Measurements from ENCODE around the gene ZFP91. TPM values are rescaled to one million over a fixed set of nuclear protein-coding genes. Genes with fewer than 3 reads are reported as not detected.

Gene ZFP91
- polyA plus RNA-seq, 2 of the 4 experiments (the other 2 are of a cell fraction) = 48.5 to 66.9 TPM

DNA sequence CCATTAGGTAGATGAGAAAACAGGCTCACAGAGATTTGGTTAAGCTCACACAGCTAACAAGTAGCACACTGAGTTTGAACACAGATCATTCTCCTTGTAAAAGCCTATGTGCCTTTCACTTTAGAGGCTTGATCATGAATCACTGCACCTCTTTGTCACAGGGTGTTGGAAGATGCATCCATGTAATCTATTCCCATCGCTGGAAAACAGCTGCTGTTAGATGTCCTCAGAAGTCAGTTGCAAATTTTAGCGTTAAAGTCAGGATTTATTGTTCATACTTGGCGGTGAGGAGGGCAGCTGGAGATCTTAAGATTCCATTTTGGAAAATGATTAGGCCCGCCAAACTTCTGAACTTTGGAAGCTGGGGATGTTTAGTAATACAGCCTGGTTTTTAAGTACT, 46.2 kb downstream of the ZFP91 start:
- no peak overlapping the region for H3K4me2 ChIP-seq
- ChIA-PET CTCF (no interaction called here), POLR2A (no interaction called here)
- DNase-seq (ENCODE audit: low read depth in 1 of 2, low spot score in 1 of 2) (no peak), ATAC-seq (no peak), FAIRE-seq (no peak)
- peaks cover 12% of the 10 kb centered on the region; the same call in 2 of the 3 replicates for H3K4me1 ChIP-seq
- TF ChIP-seq MAZ (IDR thresholded peaks at IDR 0.05; ENCODE audit: borderline replicate concordance, low read depth, low read length) (no peak), MYC (IDR thresholded peaks at IDR 0.05; ENCODE audit: borderline replicate concordance, low read length) (no peak)
- H3K27ac ChIP-seq = no peak overlapping the region
- 95% methylated on average over 4 of the region's 4 CpGs for WGBS (ENCODE audit: missing lambda C conversion rate)
- H3K4me3 ChIP-seq = no peak overlapping the region
- H3K9me3 ChIP-seq = no peaks in the 10 kb centered on the region

DNA sequence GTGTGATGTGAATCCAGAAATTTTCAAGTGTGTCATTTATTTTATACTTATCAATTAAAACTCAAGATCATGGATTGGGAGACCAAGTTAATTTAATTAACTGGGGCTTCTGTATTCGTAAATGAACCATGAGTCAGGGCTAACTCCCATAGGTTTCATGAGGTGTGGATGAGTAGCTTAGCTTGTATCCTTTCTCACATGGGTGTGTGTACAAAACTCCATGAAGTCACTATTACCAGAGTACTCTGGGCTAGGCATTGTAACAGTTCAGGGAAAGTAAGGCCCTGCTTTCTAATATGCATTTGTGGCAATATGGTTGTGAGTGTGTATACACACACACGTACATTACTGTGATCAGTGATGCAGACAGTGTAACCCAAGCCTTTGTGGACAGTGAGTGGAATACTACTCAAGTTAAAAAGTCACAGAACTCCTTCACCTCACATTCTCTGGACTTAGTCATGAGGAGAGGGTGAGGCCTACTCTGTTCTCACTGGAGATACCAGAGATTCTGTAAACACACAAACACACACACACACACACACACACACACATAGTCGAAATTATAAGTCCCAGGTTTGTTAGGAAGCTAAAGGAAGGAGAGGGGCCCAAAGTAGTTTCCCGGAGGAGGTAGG, 47.1 kb downstream of the ZFP91 start:
- Histone ChIP-seq H3K27ac (no peak overlapping the region), H3K4me1 (peaks cover 12% of the 10 kb centered on the region; the same call in 2 of the 3 replicates), H3K4me3 (no peak overlapping the region), H3K4me2 (no peak overlapping the region), H3K9me3 (no peaks in the 10 kb centered on the region)
- 93% methylated on average over 4 of the region's 4 CpGs for WGBS (ENCODE audit: missing lambda C conversion rate)
- no peak for FAIRE-seq
- no peak for DNase-seq (ENCODE audit: low read depth in 1 of 2, low spot score in 1 of 2)
- CTCF ChIA-PET = interaction anchor here (1.1 to 1.4 kb wide), 2 partner anchors 28 to 102 kb away, joined by 3 to 6 read pairs; no protein-coding TSS in a partner anchor
- TF ChIP-seq MAZ (IDR thresholded peaks at IDR 0.05; ENCODE audit: borderline replicate concordance, low read depth, low read length) (no peak), CHD4 (IDR thresholded peaks at IDR 0.05; ENCODE audit: borderline replicate concordance) (no peak), MYC (IDR thresholded peaks at IDR 0.05; ENCODE audit: borderline replicate concordance, low read length) (no peak), EHMT2 (IDR thresholded peaks at IDR 0.05; ENCODE audit: low read depth) (no peak), HDAC2 (IDR thresholded peaks at IDR 0.05) (no peak), HOXB13 (CRISPR knock-in tag; IDR thresholded peaks at IDR 0.05; ENCODE audit: low read depth) (no peak), JUN (IDR thresholded peaks at IDR 0.05) (no peak), TFCP2L1 (CRISPR knock-in tag; IDR thresholded peaks at IDR 0.05) (no peak), MAFK (IDR thresholded peaks at IDR 0.05; ENCODE audit: partially characterized antibody) (no peak), RARB (CRISPR knock-in tag; IDR thresholded peaks at IDR 0.05) (no peak), ZC3H11A (IDR thresholded peaks at IDR 0.05) (no peak), CBX2 (IDR thresholded peaks at IDR 0.05; ENCODE audit: borderline replicate concordance, low read depth) (no peak)
- TF ChIP-seq, protein P1, sequence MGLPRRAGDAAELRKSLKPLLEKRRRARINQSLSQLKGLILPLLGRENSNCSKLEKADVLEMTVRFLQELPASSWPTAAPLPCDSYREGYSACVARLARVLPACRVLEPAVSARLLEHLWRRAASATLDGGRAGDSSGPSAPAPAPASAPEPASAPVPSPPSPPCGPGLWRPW (IDR thresholded peaks at IDR 0.05) = no peak
- TF ChIP-seq, protein P2, sequence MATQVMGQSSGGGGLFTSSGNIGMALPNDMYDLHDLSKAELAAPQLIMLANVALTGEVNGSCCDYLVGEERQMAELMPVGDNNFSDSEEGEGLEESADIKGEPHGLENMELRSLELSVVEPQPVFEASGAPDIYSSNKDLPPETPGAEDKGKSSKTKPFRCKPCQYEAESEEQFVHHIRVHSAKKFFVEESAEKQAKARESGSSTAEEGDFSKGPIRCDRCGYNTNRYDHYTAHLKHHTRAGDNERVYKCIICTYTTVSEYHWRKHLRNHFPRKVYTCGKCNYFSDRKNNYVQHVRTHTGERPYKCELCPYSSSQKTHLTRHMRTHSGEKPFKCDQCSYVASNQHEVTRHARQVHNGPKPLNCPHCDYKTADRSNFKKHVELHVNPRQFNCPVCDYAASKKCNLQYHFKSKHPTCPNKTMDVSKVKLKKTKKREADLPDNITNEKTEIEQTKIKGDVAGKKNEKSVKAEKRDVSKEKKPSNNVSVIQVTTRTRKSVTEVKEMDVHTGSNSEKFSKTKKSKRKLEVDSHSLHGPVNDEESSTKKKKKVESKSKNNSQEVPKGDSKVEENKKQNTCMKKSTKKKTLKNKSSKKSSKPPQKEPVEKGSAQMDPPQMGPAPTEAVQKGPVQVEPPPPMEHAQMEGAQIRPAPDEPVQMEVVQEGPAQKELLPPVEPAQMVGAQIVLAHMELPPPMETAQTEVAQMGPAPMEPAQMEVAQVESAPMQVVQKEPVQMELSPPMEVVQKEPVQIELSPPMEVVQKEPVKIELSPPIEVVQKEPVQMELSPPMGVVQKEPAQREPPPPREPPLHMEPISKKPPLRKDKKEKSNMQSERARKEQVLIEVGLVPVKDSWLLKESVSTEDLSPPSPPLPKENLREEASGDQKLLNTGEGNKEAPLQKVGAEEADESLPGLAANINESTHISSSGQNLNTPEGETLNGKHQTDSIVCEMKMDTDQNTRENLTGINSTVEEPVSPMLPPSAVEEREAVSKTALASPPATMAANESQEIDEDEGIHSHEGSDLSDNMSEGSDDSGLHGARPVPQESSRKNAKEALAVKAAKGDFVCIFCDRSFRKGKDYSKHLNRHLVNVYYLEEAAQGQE (IDR thresholded peaks at IDR 0.05) = no peak
- POLR2A ChIA-PET = no interaction called here
- no peak for ATAC-seq

GRCh38 chr11:58626934-58627483, 48.1 kb downstream of the ZFP91 start:
- CTCF ChIA-PET = interaction anchor here (0.8 to 1.4 kb wide), 3 partner anchors 27 to 103 kb away, joined by 3 to 6 read pairs (median 4); no protein-coding TSS in a partner anchor

More at GRCh38 chr11:58626934-58627483, 48.1 kb downstream of the ZFP91 start:
- peaks cover 12% of the 10 kb centered on the region; the same call in 2 of the 3 replicates for H3K4me1 ChIP-seq
- TF ChIP-seq MAFK (IDR thresholded peaks at IDR 0.05; ENCODE audit: partially characterized antibody) (peak; percentile 91), NR3C1 (IDR thresholded peaks at IDR 0.05) (no peak)
- 75% methylated on average over 4 of the region's 4 CpGs for WGBS (ENCODE audit: missing lambda C conversion rate)
- POLR2A ChIA-PET = no interaction called here
- H3K27ac ChIP-seq = no peak overlapping the region
- ATAC-seq (no peak), FAIRE-seq (no peak), DNase-seq (ENCODE audit: low read depth in 1 of 2, low spot score in 1 of 2) (no peak)
- H3K4me2 ChIP-seq = no peak overlapping the region
- H3K4me3 ChIP-seq = no peak overlapping the region
- H3K9me3 ChIP-seq = no peaks in the 10 kb centered on the region
